Measurements from ENCODE around the gene TNFAIP1.

DNA sequence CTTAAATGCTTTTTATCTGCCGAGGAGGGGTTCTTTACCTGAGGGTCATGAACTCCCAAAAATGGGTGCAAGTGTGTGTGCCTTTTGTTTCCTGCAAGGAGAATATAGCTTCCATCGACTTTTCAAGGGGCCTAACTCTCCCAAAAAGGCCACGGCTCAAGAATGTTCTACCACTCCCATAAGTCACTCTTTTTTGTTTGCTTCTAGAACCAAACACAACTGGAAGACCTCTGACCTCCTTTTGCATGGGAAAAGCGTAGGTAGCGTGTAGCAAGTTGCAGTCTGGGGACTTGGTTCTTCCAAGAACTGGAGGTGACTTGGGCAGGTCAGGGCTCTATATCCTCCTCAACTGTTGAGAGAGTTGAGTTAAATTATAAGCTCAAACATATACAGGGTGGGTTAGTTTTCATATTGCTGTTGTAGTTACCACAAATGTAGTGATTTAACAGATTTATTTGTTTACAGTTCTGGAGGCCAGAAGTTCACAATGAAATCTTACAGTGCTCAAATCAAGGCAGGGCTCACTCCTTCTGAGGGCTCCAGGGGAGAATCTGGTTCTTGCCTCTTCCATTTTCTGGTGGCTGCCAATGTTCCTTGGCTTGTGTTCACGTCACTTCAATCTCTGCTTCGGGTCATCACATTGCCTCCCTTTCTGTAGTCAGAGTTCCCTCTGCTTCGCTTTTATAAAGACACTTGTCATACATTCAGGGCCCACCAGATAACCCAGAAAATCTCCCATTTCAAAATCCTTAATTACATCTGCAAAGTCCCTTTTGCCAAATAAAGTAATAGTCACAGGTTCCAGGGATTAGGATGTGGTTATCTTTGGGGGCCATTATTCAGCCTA lies 15.1 kb upstream of the TNFAIP1 start:
- TF ChIP-seq, protein P1, sequence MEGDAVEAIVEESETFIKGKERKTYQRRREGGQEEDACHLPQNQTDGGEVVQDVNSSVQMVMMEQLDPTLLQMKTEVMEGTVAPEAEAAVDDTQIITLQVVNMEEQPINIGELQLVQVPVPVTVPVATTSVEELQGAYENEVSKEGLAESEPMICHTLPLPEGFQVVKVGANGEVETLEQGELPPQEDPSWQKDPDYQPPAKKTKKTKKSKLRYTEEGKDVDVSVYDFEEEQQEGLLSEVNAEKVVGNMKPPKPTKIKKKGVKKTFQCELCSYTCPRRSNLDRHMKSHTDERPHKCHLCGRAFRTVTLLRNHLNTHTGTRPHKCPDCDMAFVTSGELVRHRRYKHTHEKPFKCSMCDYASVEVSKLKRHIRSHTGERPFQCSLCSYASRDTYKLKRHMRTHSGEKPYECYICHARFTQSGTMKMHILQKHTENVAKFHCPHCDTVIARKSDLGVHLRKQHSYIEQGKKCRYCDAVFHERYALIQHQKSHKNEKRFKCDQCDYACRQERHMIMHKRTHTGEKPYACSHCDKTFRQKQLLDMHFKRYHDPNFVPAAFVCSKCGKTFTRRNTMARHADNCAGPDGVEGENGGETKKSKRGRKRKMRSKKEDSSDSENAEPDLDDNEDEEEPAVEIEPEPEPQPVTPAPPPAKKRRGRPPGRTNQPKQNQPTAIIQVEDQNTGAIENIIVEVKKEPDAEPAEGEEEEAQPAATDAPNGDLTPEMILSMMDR (IDR thresholded peaks at IDR 0.05): no peak
- TF ChIP-seq POLR2A (IDR thresholded peaks at IDR 0.05): no peak
